B cell (primary cell): Measurements from ENCODE around the gene CA7. TPM values are rescaled to one million over a fixed set of nuclear protein-coding genes. Genes with fewer than 3 reads are reported as not detected.

Experiments
- ATAC-seq: fragments of 200-7000 bp; cut with Tn5 transposase; one replicate; pipeline ENCODE4 v1.10.0; 2021; ENCODE audit warnings: low read depth, mild to moderate bottlenecking, moderate number of reproducible peaks, moderate library complexity
- CTCF ChIA-PET: fragments of 350-600 bp; sonication (Branson Sonifier 250); formaldehyde crosslinking; loops from one replicate; lab custom pipeline; 2021; ENCODE audit warnings: antibody characterized with exemption, inconsistent platforms; lab: Charles Lee
- POLR2A ChIA-PET: fragments of 350-600 bp; sonication (Branson Sonifier 250); formaldehyde crosslinking; loops from one replicate; lab custom pipeline; 2021; ENCODE audit warnings: antibody characterized with exemption; lab: Charles Lee
- DNase-seq: peaks from one replicate; pipeline ENCODE4 v3.0.0; 2013
- H2AFZ ChIP-seq: 2 replicates; pipeline ENCODE4 v1.6.1; 2012; ENCODE audit warnings: mild to moderate bottlenecking, low read depth, low read length; ENCODE audit not compliant: insufficient read depth, poor library complexity, severe bottlenecking
- H3K27ac ChIP-seq, 2 donors: 1 replicate in 1 of 2; 2 replicates in 1 of 2; pipeline ENCODE4 v1.5.1; 2012 to 2013; ENCODE audit warnings: low read length in 2 of 2, mild to moderate bottlenecking in 2 of 2, moderate library complexity in 1 of 2
- H3K27me3 ChIP-seq, 4 experiments: fragments of 200-600 bp in 1 of 4; sonication (generic) in 1 of 4; replicated peaks in 1 of 4; 1 replicate in 2 of 4; 2 replicates in 2 of 4; pipeline versions ENCODE4 v1.6.1 to v1.7.0; 2013 to 2016; ENCODE audit warnings: low read length in 3 of 4, mild to moderate bottlenecking in 2 of 4, mixed read lengths in 1 of 4, moderate library complexity in 1 of 4; ENCODE audit not compliant: insufficient read depth in 4 of 4, control insufficient read depth in 3 of 4; ENCODE audit errors: control extremely low read depth in 1 of 4
- H3K36me3 ChIP-seq, 2 experiments: replicated peaks in 1 of 2; 1 replicate in 1 of 2; 2 replicates in 1 of 2; pipeline versions ENCODE4 v1.6.1 to v1.7.1; 2013; ENCODE audit warnings: low read length in 1 of 2; ENCODE audit not compliant: insufficient read depth in 2 of 2, control insufficient read depth in 1 of 2; ENCODE audit errors: control extremely low read depth in 1 of 2, extremely low read depth in 1 of 2
- H3K4me1 ChIP-seq, 2 donors: fragments of 200-600 bp in 1 of 2; sonication (generic) in 1 of 2; 1 replicate in 1 of 2; 2 replicates in 1 of 2; pipeline versions ENCODE4 v1.5.1 to v1.6.1; 2013 to 2017; ENCODE audit warnings: low read length in 2 of 2; ENCODE audit not compliant: control insufficient read depth in 2 of 2, insufficient read depth in 2 of 2
- H3K4me2 ChIP-seq: replicated peaks from 2 replicates; pipeline ENCODE3; 2012; ENCODE audit warnings: mild to moderate bottlenecking, low read depth, low read length; ENCODE audit not compliant: poor library complexity, severe bottlenecking
- H3K4me3 ChIP-seq, 5 experiments: fragments of 200-600 bp in 1 of 5; sonication (generic) in 1 of 5; 1 replicate in 3 of 5; 2 replicates in 2 of 5; pipeline versions ENCODE4 v1.5.1 to v1.7.0; 2011 to 2016; ENCODE audit warnings: low read length in 4 of 5, mild to moderate bottlenecking in 4 of 5, low read depth in 2 of 5, control low read depth in 1 of 5, moderate library complexity in 1 of 5; ENCODE audit not compliant: insufficient read depth in 1 of 5; ENCODE audit errors: control extremely low read depth in 1 of 5, extremely low read depth in 1 of 5
- H3K79me2 ChIP-seq: fragments of 200-600 bp; sonication (generic); one replicate; pipeline ENCODE4 v1.6.0; 2016; ENCODE audit warnings: low read length; ENCODE audit not compliant: control insufficient read depth, insufficient read depth
- H3K9ac ChIP-seq: fragments of 200-600 bp; sonication (generic); 2 replicates; pipeline ENCODE4 v1.6.1; 2017; ENCODE audit warnings: mild to moderate bottlenecking, low read length, moderate library complexity
- H3K9me3 ChIP-seq, 3 donors: one replicate each; pipeline versions ENCODE4 v1.6.1 to v1.7.1; 2013; ENCODE audit warnings: low read length in 2 of 3; ENCODE audit not compliant: control insufficient read depth in 2 of 3, insufficient read depth in 1 of 3; ENCODE audit errors: control extremely low read depth in 1 of 3
- H4K20me1 ChIP-seq: 2 replicates; pipeline ENCODE4 v1.6.0; 2012; ENCODE audit warnings: mild to moderate bottlenecking, low read length; ENCODE audit not compliant: insufficient read depth, control insufficient read depth, poor library complexity, severe bottlenecking
- H3K27ac Mint-ChIP-seq: one replicate; pipeline ENCODE4 v1.8.0; 2021; ENCODE audit warnings: mixed read lengths
- H3K27me3 Mint-ChIP-seq: one replicate; pipeline ENCODE4 v1.8.0; 2021; ENCODE audit warnings: mixed read lengths
- H3K4me1 Mint-ChIP-seq: one replicate; pipeline ENCODE4 v1.8.0; 2021; ENCODE audit warnings: mixed read lengths
- H3K4me3 Mint-ChIP-seq: one replicate; pipeline ENCODE4 v1.8.0; 2021; ENCODE audit warnings: mixed read lengths
- H3K9me3 Mint-ChIP-seq: one replicate; pipeline ENCODE4 v1.8.0; 2022; ENCODE audit warnings: mixed read lengths; ENCODE audit not compliant: insufficient read depth
- EZH2 ChIP-seq: IDR thresholded peaks from 2 replicates; pipeline ENCODE4 v1.6.1; 2012; ENCODE audit warnings: borderline replicate concordance, low read depth, mild to moderate bottlenecking, moderate library complexity, low read length; ENCODE audit not compliant: insufficient read depth, poor library complexity, severe bottlenecking
- WGBS: methylation state at CpG from one replicate; pipeline ENCODE4 v1.1.5; 2013; ENCODE audit warnings: missing lambda C conversion rate; ENCODE audit not compliant: insufficient coverage; 5-methylcytosine and 5-hydroxymethylcytosine counted together
- intact Hi-C: fragments of 100-400 bp; cut with micrococcal nuclease; formaldehyde crosslinking; loops from one replicate; pipeline ENCODE4 v1.10.0; 2022
- polyA plus RNA-seq: library from polyadenylated mRNA; depleted of rRNA; stranded (reverse); fragments of >200 nt; gene quantifications from 2 replicates; pipeline ENCODE4 v1.2.3, GENCODE V29; 2012
- total RNA-seq, 2 donors: library from RNA; stranded (reverse); fragments of 120-200 nt in 1 of 2; gene quantifications; 1 replicate in 1 of 2; 2 replicates in 1 of 2; pipeline versions ENCODE4 v1.2.3 to v1.2.4, GENCODE V29; 2013 to 2022
- TF ChIP-seq, protein P1 (sequence below): fragments of 200-600 bp; IDR thresholded peaks from one replicate; pipeline ENCODE4 v1.8.0; 2022; ENCODE audit warnings: antibody characterized with exemption, mild to moderate bottlenecking

CA7 gene
- total and polyA plus RNA-seq, 2 donors (not counting 1 experiment from before 2014, with no cell fraction given) = not detected

DNA sequence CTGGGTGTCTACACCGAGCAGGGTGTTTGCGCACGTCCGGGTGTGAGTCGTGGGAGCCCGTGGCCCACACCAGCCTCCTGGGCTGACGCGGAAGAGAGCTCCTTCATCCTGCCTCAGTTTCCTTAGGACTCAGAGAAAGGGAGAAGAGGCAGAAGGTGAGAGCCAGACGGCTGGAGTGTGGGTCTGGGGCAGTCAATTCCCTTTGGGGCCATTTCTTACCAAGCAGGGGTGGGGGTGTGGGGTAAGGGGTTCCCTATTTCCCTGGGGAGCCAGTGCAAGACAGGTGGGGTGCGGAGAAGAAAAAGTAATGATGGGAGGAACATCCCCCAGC is 831 bp downstream of the CA7 start:
- ChIA-PET CTCF (interaction anchor here (1.4 kb wide), 1 partner anchor 15 kb away, joined by 3 read pairs; the partner anchor contains the start of gene NAE1), POLR2A (no interaction called here)
- no peaks in the 10 kb centered on the region for H3K9me3 ChIP-seq
- H3K27ac Mint-ChIP-seq = no peak overlapping the region
- H3K27me3 Mint-ChIP-seq = peaks cover 47% of the 10 kb centered on the region
- H3K4me3 Mint-ChIP-seq = peak overlapping the region; percentile 32
- peak overlapping the region; percentile 49 for H2AFZ ChIP-seq
- peaks cover 17 to 18% of the 10 kb centered on the region in 2 donors for H3K4me1 ChIP-seq
- intact Hi-C loops = no loop called here
- WGBS = 7% methylated on average over 9 of the region's 10 CpGs
- no peak for DNase-seq
- H3K4me2 ChIP-seq = peak overlapping the region; percentile 76
- peaks cover 18% of the 10 kb centered on the region for H3K4me1 Mint-ChIP-seq
- no peak overlapping the region for H3K4me3 ChIP-seq
- no peaks in the 10 kb centered on the region for H4K20me1 ChIP-seq
- no peaks in the 10 kb centered on the region for H3K36me3 ChIP-seq
- H3K79me2 ChIP-seq = no peaks in the 10 kb centered on the region
- no peak for ATAC-seq
- peak overlapping the region; percentile 51 for H3K9ac ChIP-seq
- no peak overlapping the region for H3K27ac ChIP-seq
- H3K27me3 ChIP-seq = peaks cover 0 to 39% (median 15%) of the 10 kb centered on the region in 4 experiments
- TF ChIP-seq, protein P1, sequence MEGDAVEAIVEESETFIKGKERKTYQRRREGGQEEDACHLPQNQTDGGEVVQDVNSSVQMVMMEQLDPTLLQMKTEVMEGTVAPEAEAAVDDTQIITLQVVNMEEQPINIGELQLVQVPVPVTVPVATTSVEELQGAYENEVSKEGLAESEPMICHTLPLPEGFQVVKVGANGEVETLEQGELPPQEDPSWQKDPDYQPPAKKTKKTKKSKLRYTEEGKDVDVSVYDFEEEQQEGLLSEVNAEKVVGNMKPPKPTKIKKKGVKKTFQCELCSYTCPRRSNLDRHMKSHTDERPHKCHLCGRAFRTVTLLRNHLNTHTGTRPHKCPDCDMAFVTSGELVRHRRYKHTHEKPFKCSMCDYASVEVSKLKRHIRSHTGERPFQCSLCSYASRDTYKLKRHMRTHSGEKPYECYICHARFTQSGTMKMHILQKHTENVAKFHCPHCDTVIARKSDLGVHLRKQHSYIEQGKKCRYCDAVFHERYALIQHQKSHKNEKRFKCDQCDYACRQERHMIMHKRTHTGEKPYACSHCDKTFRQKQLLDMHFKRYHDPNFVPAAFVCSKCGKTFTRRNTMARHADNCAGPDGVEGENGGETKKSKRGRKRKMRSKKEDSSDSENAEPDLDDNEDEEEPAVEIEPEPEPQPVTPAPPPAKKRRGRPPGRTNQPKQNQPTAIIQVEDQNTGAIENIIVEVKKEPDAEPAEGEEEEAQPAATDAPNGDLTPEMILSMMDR = no peak
- H3K9me3 Mint-ChIP-seq = no peaks in the 10 kb centered on the region

DNA sequence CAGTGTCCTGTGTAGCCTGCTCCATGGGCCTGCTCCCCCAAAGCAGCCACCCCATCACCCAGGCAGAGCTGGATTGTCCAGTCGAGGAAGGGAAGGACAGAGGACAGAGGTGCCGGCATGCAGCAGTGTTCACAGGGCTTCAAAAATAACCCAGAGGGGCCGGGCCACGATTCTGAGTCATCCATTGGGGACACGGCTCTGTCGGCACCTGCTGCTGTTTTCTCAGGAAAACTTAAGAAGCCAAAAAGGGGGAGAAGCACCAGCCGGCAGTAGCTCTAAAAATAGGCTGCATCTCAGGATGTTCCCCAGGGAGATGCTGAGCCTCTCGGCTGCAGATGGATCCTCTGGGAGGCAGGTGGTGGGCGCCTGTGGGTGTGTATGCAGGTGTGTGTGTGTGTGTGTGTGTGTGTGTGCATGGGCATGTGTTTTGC is 1.6 kb downstream of the CA7 start:
- Histone ChIP-seq H3K36me3 (no peaks in the 10 kb centered on the region), H3K4me1 (peaks cover 17 to 18% of the 10 kb centered on the region in 2 donors), H3K79me2 (no peaks in the 10 kb centered on the region), H3K9me3 (no peaks in the 10 kb centered on the region), H3K27me3 (peaks cover 0 to 39% (median 15%) of the 10 kb centered on the region in 4 experiments), H3K27ac (no peak overlapping the region), H4K20me1 (no peaks in the 10 kb centered on the region), H3K4me3 (no peak overlapping the region), H2AFZ (no peak overlapping the region), H3K9ac (no peak overlapping the region), H3K4me2 (no peak overlapping the region)
- TF ChIP-seq, protein P1 = no peak
- no peak for TF ChIP-seq EZH2
- DNase-seq (no peak), ATAC-seq (no peak)
- Mint-ChIP-seq H3K4me1 (peaks cover 18% of the 10 kb centered on the region), H3K9me3 (no peaks in the 10 kb centered on the region), H3K27ac (no peak overlapping the region), H3K4me3 (peak overlapping the region; percentile 40), H3K27me3 (peaks cover 47% of the 10 kb centered on the region)
- CTCF ChIA-PET = interaction anchor here (1.4 kb wide), 1 partner anchor 15 kb away, joined by 3 read pairs; the partner anchor contains the start of gene NAE1
- 36% methylated on average over 9 of the region's 9 CpGs for WGBS
- intact Hi-C loops = no loop called here
- POLR2A ChIA-PET = no interaction called here
